Measurements from ENCODE around the gene FOXB2.

FOXB2 gene

GRCh38 chr9:77011973-77012821 is 7.3 kb upstream of the FOXB2 start:
- no peaks in the 10 kb centered on the region for H3K9me3 Mint-ChIP-seq
- peak overlapping the region; percentile 58 for H3K4me3 Mint-ChIP-seq
- no peak overlapping the region for H3K27ac Mint-ChIP-seq
- no peaks in the 10 kb centered on the region for H3K36me3 Mint-ChIP-seq (ENCODE audit: low read depth)
- H3K4me1 Mint-ChIP-seq (ENCODE audit: low read depth): peaks cover 7% of the 10 kb centered on the region
- H3K27me3 Mint-ChIP-seq: peaks cover 83% of the 10 kb centered on the region
- intact Hi-C loops (cut with micrococcal nuclease): loop anchor here (5.0 kb wide), 1 partner anchor 255 kb away; no protein-coding TSS in a partner anchor

- Mint-ChIP-seq H3K9me3 (no peaks in the 10 kb centered on the region), H3K27ac (no peak overlapping the region), H3K36me3 (ENCODE audit: low read depth) (no peaks in the 10 kb centered on the region), H3K27me3 (peaks cover 86% of the 10 kb centered on the region), H3K4me3 (no peak overlapping the region), H3K4me1 (ENCODE audit: low read depth) (peaks cover 12% of the 10 kb centered on the region)
- intact Hi-C loops (cut with micrococcal nuclease): loop anchor here (5.0 kb wide), 1 partner anchor 256 kb away; no protein-coding TSS in a partner anchor
Measured at GRCh38 chr9:77013206-77013931, 6.1 kb upstream of the FOXB2 start.

- intact Hi-C loops (cut with micrococcal nuclease): loop anchor here (5.0 kb wide), 1 partner anchor 257 kb away; no protein-coding TSS in a partner anchor
- peaks cover 87% of the 10 kb centered on the region for H3K27me3 Mint-ChIP-seq
- no peak overlapping the region for H3K27ac Mint-ChIP-seq
- H3K4me1 Mint-ChIP-seq (ENCODE audit: low read depth): peaks cover 16% of the 10 kb centered on the region
- no peaks in the 10 kb centered on the region for H3K9me3 Mint-ChIP-seq
- no peaks in the 10 kb centered on the region for H3K36me3 Mint-ChIP-seq (ENCODE audit: low read depth)
- H3K4me3 Mint-ChIP-seq: no peak overlapping the region
Measured at GRCh38 chr9:77013932-77014596, 5.4 kb upstream of the FOXB2 start.

GRCh38 chr9:77014597-77015263 is 4.7 kb upstream of the FOXB2 start:
- H3K27me3 Mint-ChIP-seq: peaks cover 89% of the 10 kb centered on the region
- H3K4me3 Mint-ChIP-seq: no peak overlapping the region
- no peaks in the 10 kb centered on the region for H3K9me3 Mint-ChIP-seq
- no peaks in the 10 kb centered on the region for H3K36me3 Mint-ChIP-seq (ENCODE audit: low read depth)
- intact Hi-C loops (cut with micrococcal nuclease): loop anchor here (5.0 kb wide), 1 partner anchor 257 kb away; no protein-coding TSS in a partner anchor
- H3K27ac Mint-ChIP-seq: no peak overlapping the region
- H3K4me1 Mint-ChIP-seq (ENCODE audit: low read depth): peaks cover 23% of the 10 kb centered on the region

DNA sequence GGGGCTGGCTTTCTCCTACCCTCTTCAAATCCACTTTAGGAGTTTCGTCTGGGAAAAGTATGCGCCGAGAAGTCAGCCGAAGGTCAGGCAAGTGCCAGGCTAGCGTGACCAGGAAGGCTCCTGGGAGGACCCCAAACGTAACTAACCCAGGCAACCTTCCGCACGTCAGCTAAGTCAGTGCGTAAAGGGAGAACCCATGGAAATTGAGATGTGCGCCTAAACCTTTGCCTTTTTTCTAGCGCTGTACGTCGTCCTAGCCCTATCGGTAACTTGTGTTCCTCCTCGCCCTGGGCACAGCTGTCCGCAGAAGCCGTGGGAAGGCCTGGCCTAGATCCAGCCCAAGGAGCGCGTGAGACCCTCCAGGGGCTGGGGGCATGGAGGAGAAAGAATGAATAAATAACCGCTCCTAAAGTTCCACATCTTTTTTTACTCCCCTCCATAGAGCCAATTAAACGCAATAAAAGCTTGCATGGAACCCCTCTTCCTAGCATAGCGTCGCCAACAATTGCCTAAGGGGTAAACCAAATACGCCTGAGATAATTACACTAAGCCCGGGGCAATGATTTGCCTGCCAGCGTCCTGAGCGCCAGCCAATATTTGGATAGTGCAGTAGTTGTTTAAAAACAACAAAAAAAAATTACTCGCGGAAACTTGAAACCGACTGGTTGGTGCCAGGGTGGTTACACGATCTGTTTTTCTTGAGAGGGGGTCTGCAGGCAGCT is 4.0 kb upstream of the FOXB2 start:
- Mint-ChIP-seq H3K9me3 (no peaks in the 10 kb centered on the region), H3K4me1 (ENCODE audit: low read depth) (peaks cover 26% of the 10 kb centered on the region), H3K4me3 (no peak overlapping the region), H3K27me3 (peaks cover 92% of the 10 kb centered on the region), H3K36me3 (ENCODE audit: low read depth) (no peaks in the 10 kb centered on the region), H3K27ac (no peak overlapping the region)
- intact Hi-C loops (cut with micrococcal nuclease): no loop called here

- H3K4me1 Mint-ChIP-seq (ENCODE audit: low read depth): peaks cover 32% of the 10 kb centered on the region
- H3K27ac Mint-ChIP-seq: no peak overlapping the region
- intact Hi-C loops (cut with micrococcal nuclease): no loop called here
- no peaks in the 10 kb centered on the region for H3K9me3 Mint-ChIP-seq
- no peaks in the 10 kb centered on the region for H3K36me3 Mint-ChIP-seq (ENCODE audit: low read depth)
- peaks cover 92% of the 10 kb centered on the region for H3K27me3 Mint-ChIP-seq
- H3K4me3 Mint-ChIP-seq: no peak overlapping the region
Measured at GRCh38 chr9:77016121-77016525, 3.3 kb upstream of the FOXB2 start.

DNA sequence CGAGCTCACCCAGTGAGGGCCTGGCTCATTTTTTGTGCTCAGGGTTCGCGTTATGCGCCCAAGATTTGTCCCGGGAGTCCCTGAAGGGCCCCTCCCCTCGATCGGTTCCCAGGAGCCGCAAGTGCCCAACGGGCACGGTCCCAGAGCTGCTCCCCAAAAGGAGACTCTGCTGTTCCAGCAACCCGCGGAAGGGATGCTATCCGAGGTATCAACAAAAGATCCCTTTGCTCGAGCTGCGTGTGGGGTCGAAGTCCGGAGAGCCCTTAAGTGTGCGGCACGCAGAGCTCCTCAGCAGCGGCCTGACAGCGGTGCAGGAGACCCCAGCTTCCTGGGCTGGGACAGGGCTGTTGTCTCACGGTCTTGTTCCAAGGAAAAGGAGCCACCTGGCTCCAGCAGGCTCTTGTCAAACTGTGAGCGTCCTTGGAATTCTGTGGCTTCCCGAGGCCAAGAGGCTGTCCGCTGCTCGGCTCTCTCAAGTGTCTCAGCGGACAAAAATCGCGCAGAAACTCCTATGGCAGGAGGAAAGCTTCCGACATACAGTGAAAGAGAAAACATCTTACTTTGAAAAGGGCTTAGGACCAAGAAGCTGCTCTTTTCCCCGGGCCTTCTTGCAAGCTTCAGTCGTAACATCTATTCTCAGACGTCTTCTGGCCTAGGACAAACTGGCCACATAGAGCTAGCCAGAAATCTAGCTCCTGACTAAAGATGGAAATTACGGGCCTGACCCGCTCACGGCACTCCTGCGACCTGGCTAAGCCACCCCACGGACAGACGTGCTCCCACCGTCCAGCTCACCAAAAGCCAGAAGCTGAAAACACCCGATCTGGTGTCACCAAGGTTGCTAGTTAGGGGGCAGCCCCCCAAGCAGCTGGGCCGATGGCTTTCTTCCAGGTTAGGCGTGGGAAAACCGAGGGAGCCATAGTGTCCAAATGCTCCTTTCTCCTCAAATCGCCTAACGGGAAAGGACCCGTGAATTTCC is 2.6 kb upstream of the FOXB2 start:
- H3K4me3 Mint-ChIP-seq: no peak overlapping the region
- no peak overlapping the region for H3K27ac Mint-ChIP-seq
- no peaks in the 10 kb centered on the region for H3K36me3 Mint-ChIP-seq (ENCODE audit: low read depth)
- H3K4me1 Mint-ChIP-seq (ENCODE audit: low read depth): peaks cover 36% of the 10 kb centered on the region
- no peaks in the 10 kb centered on the region for H3K9me3 Mint-ChIP-seq
- H3K27me3 Mint-ChIP-seq: peaks cover 96% of the 10 kb centered on the region
- intact Hi-C loops (cut with micrococcal nuclease): no loop called here

DNA sequence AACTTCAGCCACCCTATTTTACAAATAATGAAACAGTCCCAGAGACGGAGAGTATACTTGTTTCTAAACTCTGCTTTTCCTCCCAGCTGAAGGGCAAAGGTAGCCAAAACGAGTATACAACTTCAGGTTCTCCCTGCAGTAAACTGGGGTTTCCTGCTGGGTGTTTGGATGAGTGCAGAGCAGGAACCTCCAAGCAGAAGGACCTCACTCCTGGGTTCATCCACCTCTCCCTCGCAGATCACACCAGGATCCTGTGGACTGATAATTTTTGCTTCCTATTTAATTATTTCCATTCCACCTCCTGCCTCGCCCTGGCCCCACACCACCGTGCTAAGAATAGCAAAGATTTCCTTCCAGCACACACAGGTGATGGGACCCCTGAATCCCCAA is 2.0 kb upstream of the FOXB2 start:
- Mint-ChIP-seq H3K4me1 (ENCODE audit: low read depth) (peaks cover 36% of the 10 kb centered on the region), H3K4me3 (no peak overlapping the region), H3K27ac (no peak overlapping the region), H3K27me3 (peaks cover 96% of the 10 kb centered on the region), H3K9me3 (no peaks in the 10 kb centered on the region), H3K36me3 (ENCODE audit: low read depth) (no peaks in the 10 kb centered on the region)
- intact Hi-C loops (cut with micrococcal nuclease): no loop called here

GRCh38 chr9:77018058-77018968 is 1.1 kb upstream of the FOXB2 start:
- intact Hi-C loops (cut with micrococcal nuclease): no loop called here
- H3K9me3 Mint-ChIP-seq: no peaks in the 10 kb centered on the region
- peaks cover 98% of the 10 kb centered on the region for H3K27me3 Mint-ChIP-seq
- no peak overlapping the region for H3K4me3 Mint-ChIP-seq
- H3K36me3 Mint-ChIP-seq (ENCODE audit: low read depth): no peaks in the 10 kb centered on the region
- no peak overlapping the region for H3K27ac Mint-ChIP-seq
- peaks cover 41% of the 10 kb centered on the region for H3K4me1 Mint-ChIP-seq (ENCODE audit: low read depth)

GRCh38 chr9:77018969-77019235 is 553 bp upstream of the FOXB2 start:
- Mint-ChIP-seq H3K9me3 (no peaks in the 10 kb centered on the region), H3K36me3 (ENCODE audit: low read depth) (no peaks in the 10 kb centered on the region), H3K27me3 (peaks cover 98% of the 10 kb centered on the region), H3K27ac (no peak overlapping the region), H3K4me1 (ENCODE audit: low read depth) (peaks cover 41% of the 10 kb centered on the region), H3K4me3 (no peak overlapping the region)
- intact Hi-C loops (cut with micrococcal nuclease): no loop called here

DNA sequence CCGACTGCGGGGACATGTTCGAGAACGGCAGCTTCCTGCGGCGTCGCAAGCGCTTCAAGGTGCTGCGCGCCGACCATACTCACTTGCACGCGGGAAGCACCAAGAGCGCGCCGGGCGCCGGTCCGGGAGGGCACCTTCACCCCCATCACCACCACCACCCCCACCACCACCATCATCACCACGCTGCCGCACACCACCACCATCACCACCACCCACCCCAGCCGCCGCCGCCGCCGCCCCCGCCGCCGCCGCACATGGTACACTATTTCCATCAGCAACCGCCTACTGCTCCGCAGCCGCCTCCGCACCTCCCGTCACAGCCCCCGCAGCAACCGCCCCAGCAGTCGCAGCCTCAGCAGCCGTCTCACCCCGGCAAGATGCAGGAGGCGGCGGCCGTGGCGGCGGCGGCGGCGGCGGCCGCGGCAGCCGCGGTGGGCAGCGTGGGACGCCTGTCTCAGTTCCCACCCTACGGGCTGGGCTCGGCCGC is 514 bp downstream of the FOXB2 start:
- intact Hi-C loops (cut with micrococcal nuclease): no loop called here
- Mint-ChIP-seq H3K27ac (no peak overlapping the region), H3K36me3 (ENCODE audit: low read depth) (no peaks in the 10 kb centered on the region), H3K9me3 (no peaks in the 10 kb centered on the region), H3K27me3 (peaks cover 98% of the 10 kb centered on the region), H3K4me1 (ENCODE audit: low read depth) (peaks cover 41% of the 10 kb centered on the region), H3K4me3 (peak overlapping the region; percentile 27)
